NB4 (cell line): Measurements from ENCODE around the gene GOLGA8R.
"Not testable (repeated sequence)": the region's sequence is repeated elsewhere in the genome, so short reads cannot be mapped to it uniquely, and the experiment has no call there.

Source experiments
- MYC ChIP-seq: IDR thresholded peaks from 2 replicates; pipeline ENCODE4 v1.6.1; 2011; ENCODE audit warnings: low read depth, low read length
- TF ChIP-seq, protein P1 (sequence below): IDR thresholded peaks from one replicate; pipeline ENCODE4 v1.5.1; 2012; ENCODE audit warnings: low read depth, low read length

DNA sequence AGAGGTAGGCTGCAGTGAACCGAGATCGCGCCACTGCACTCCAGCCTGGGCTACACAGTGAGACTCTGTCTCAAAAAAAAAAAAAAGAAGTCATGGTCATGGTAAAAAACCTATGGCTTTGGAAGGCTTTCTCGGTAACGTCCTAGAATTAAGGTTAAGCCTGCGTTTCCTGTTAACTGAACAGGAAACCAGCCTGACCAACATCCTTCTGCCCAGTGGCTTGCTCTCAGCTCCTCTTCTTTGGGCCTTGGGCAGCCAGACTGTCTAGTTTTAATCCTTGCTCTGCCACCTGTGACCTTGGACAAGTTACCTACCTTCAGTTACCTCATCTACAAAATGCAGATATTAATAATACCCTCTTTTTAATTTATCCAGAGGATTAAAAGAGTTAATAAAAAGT is 6.7 kb upstream of the GOLGA8R start:
- TF ChIP-seq, protein P1, sequence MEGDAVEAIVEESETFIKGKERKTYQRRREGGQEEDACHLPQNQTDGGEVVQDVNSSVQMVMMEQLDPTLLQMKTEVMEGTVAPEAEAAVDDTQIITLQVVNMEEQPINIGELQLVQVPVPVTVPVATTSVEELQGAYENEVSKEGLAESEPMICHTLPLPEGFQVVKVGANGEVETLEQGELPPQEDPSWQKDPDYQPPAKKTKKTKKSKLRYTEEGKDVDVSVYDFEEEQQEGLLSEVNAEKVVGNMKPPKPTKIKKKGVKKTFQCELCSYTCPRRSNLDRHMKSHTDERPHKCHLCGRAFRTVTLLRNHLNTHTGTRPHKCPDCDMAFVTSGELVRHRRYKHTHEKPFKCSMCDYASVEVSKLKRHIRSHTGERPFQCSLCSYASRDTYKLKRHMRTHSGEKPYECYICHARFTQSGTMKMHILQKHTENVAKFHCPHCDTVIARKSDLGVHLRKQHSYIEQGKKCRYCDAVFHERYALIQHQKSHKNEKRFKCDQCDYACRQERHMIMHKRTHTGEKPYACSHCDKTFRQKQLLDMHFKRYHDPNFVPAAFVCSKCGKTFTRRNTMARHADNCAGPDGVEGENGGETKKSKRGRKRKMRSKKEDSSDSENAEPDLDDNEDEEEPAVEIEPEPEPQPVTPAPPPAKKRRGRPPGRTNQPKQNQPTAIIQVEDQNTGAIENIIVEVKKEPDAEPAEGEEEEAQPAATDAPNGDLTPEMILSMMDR, result not testable (repeated sequence)
- TF ChIP-seq MYC, result not testable (repeated sequence)
